Hepatocyte (in vitro differentiated cells): ENCODE measurements around the gene HOATZ. TPM values are rescaled to one million over a fixed set of nuclear protein-coding genes. Genes with fewer than 3 reads are reported as not detected.

Experiments used
- DNase-seq: peaks from one replicate; pipeline ENCODE4 v3.0.0-alpha.2; 2016; ENCODE audit warnings: low spot score
- H2AFZ ChIP-seq: fragments of 200-600 bp; sonication (generic); 2 replicates; pipeline ENCODE4 v1.6.0; 2016; ENCODE audit warnings: antibody characterized with exemption, mild to moderate bottlenecking
- H3K27ac ChIP-seq: fragments of 200-600 bp; sonication (generic); 2 replicates; pipeline ENCODE4 v1.5.1; 2016; ENCODE audit warnings: mild to moderate bottlenecking
- H3K27me3 ChIP-seq: fragments of 200-600 bp; sonication (generic); 2 replicates; pipeline ENCODE4 v1.6.1; 2016
- H3K36me3 ChIP-seq: fragments of 200-600 bp; sonication (generic); replicated peaks from 2 replicates; pipeline ENCODE4 v1.5.1; 2016; ENCODE audit warnings: low read depth; ENCODE audit not compliant: insufficient read depth
- H3K4me1 ChIP-seq: fragments of 200-600 bp; sonication (generic); 2 replicates; pipeline ENCODE4 v1.5.1; 2016; ENCODE audit warnings: mild to moderate bottlenecking, moderate library complexity; ENCODE audit not compliant: insufficient read depth
- H3K4me2 ChIP-seq: fragments of 200-600 bp; sonication (generic); 2 replicates; pipeline ENCODE4 v1.6.0; 2016
- H3K4me3 ChIP-seq: fragments of 200-600 bp; sonication (generic); 2 replicates; pipeline ENCODE4 v1.5.1; 2016; ENCODE audit warnings: mild to moderate bottlenecking
- H3K79me2 ChIP-seq: fragments of 200-600 bp; sonication (generic); 2 replicates; pipeline ENCODE4 v1.6.0; 2017; ENCODE audit warnings: mild to moderate bottlenecking
- H3K9me2 ChIP-seq: fragments of 200-600 bp; sonication (generic); replicated peaks from 2 replicates; pipeline ENCODE4 v1.6.0; 2017; ENCODE audit warnings: mild to moderate bottlenecking; ENCODE audit not compliant: insufficient read depth
- H3K9me3 ChIP-seq: fragments of 200-600 bp; sonication (generic); 2 replicates; pipeline ENCODE4 v1.5.1; 2016; ENCODE audit warnings: low read depth, mild to moderate bottlenecking
- H4K20me1 ChIP-seq: fragments of 200-600 bp; sonication (generic); 2 replicates; pipeline ENCODE4 v1.6.0; 2016; ENCODE audit warnings: mild to moderate bottlenecking; ENCODE audit not compliant: insufficient read depth, poor library complexity, severe bottlenecking
- CTCF ChIP-seq: fragments of 200-600 bp; sonication (generic); IDR thresholded peaks from 2 replicates; pipeline ENCODE4 v1.5.1; 2016; ENCODE audit warnings: antibody characterized with exemption, mild to moderate bottlenecking; ENCODE audit not compliant: poor library complexity
- EZH2 ChIP-seq: fragments of 200-600 bp; sonication (generic); IDR thresholded peaks from 2 replicates; pipeline ENCODE4 v1.6.1; 2016; ENCODE audit warnings: antibody characterized with exemption, mild to moderate bottlenecking, borderline replicate concordance
- EZH2phosphoT487 ChIP-seq: fragments of 200-600 bp; sonication (generic); IDR thresholded peaks from one replicate; pipeline ENCODE4 v1.6.1; 2018; ENCODE audit warnings: antibody characterized with exemption, mild to moderate bottlenecking, low read depth, moderate library complexity; ENCODE audit not compliant: unreplicated experiment, severe bottlenecking
- WGBS: methylation state at CpG from one replicate; pipeline ENCODE4 v1.1.6; 2016; ENCODE audit warnings: low lambda C conversion rate; ENCODE audit errors: missing lambda C conversion rate; 5-methylcytosine and 5-hydroxymethylcytosine counted together
- polyA plus RNA-seq: library from polyadenylated mRNA; unstranded; fragments of >200 nt; fragmentation: Nextera tagmentation; extraction: Ambion mirVana; gene quantifications from 2 replicates; pipeline ENCODE4 v1.2.1, GENCODE V29; 2016
- total RNA-seq: library from RNA; depleted of rRNA; stranded (reverse); fragments of >200 nt; gene quantifications from 2 replicates; pipeline ENCODE4 v1.2.3, GENCODE V29; 2014

Gene HOATZ
- total and polyA plus RNA-seq, 2 experiments from 2014 or later: not detected

- Histone ChIP-seq H3K79me2 (no peaks in the 10 kb centered on the region), H3K4me3 (no peak overlapping the region), H4K20me1 (no peaks in the 10 kb centered on the region), H3K4me2 (no peak overlapping the region), H3K9me3 (no peaks in the 10 kb centered on the region), H3K4me1 (no peaks in the 10 kb centered on the region), H2AFZ (no peak overlapping the region), H3K27me3 (no peaks in the 10 kb centered on the region), H3K36me3 (no peaks in the 10 kb centered on the region), H3K27ac (no peak overlapping the region), H3K9me2 (no peaks in the 10 kb centered on the region)
- TF ChIP-seq EZH2 (no peak), EZH2phosphoT487 (no peak), CTCF (no peak)
- 57% methylated on average over 2 of the region's 2 CpGs for WGBS
- no peak for DNase-seq
Measured at GRCh38 chr11:111521135-111521534, 6.6 kb downstream of the HOATZ start.

GRCh38 chr11:111522426-111522825 lies 7.8 kb downstream of the HOATZ start:
- H2AFZ ChIP-seq: no peak overlapping the region
- H3K4me3 ChIP-seq: no peak overlapping the region
- no peak overlapping the region for H3K27ac ChIP-seq
- H4K20me1 ChIP-seq: no peaks in the 10 kb centered on the region
- no peak for DNase-seq
- TF ChIP-seq CTCF: no peak
- no peak for TF ChIP-seq EZH2phosphoT487
- TF ChIP-seq EZH2: no peak
- H3K79me2 ChIP-seq: no peaks in the 10 kb centered on the region
- no peak overlapping the region for H3K4me2 ChIP-seq
- no peaks in the 10 kb centered on the region for H3K4me1 ChIP-seq
- no peaks in the 10 kb centered on the region for H3K9me3 ChIP-seq
- no peaks in the 10 kb centered on the region for H3K36me3 ChIP-seq
- no peaks in the 10 kb centered on the region for H3K9me2 ChIP-seq
- no peaks in the 10 kb centered on the region for H3K27me3 ChIP-seq
- WGBS: 90% methylated on average over 5 of the region's 5 CpGs

GRCh38 chr11:111523343-111523742 lies 8.8 kb downstream of the HOATZ start:
- no peaks in the 10 kb centered on the region for H4K20me1 ChIP-seq
- DNase-seq: no peak

More at GRCh38 chr11:111523343-111523742, 8.8 kb downstream of the HOATZ start:
- no peak overlapping the region for H2AFZ ChIP-seq
- no peaks in the 10 kb centered on the region for H3K9me2 ChIP-seq
- H3K4me3 ChIP-seq: no peak overlapping the region
- H3K9me3 ChIP-seq: no peaks in the 10 kb centered on the region
- H3K4me2 ChIP-seq: no peak overlapping the region
- H3K4me1 ChIP-seq: no peaks in the 10 kb centered on the region
- H3K27me3 ChIP-seq: no peaks in the 10 kb centered on the region
- H3K79me2 ChIP-seq: no peaks in the 10 kb centered on the region
- no peak overlapping the region for H3K27ac ChIP-seq
- WGBS: 96% methylated on average over 2 of the region's 2 CpGs
- TF ChIP-seq EZH2 (no peak), EZH2phosphoT487 (no peak), CTCF (no peak)
- no peaks in the 10 kb centered on the region for H3K36me3 ChIP-seq
